Smooth muscle cell (in vitro differentiated cells): ENCODE results near the gene NSMCE4A. TPM values are rescaled to one million over a fixed set of nuclear protein-coding genes. Genes with fewer than 3 reads are reported as not detected.

ENCODE experiments used
- DNase-seq: peaks from one replicate; lab custom pipeline; 2025; ENCODE audit not compliant: unreplicated experiment; lab: John Stamatoyannopoulos, UW
- H2AFZ ChIP-seq: fragments of 200-600 bp; sonication (generic); 2 replicates; pipeline ENCODE4 v1.6.0; 2016; ENCODE audit warnings: antibody characterized with exemption, low read depth, mild to moderate bottlenecking
- H3F3A ChIP-seq: fragments of 200-600 bp; sonication (generic); 2 replicates; pipeline ENCODE4 v1.6.0; 2017; ENCODE audit warnings: antibody characterized with exemption, low read depth
- H3K27ac ChIP-seq: fragments of 200-600 bp; sonication (generic); 2 replicates; pipeline ENCODE4 v1.5.1; 2016; ENCODE audit warnings: low read depth, mild to moderate bottlenecking
- H3K27me3 ChIP-seq: fragments of 200-600 bp; sonication (generic); 2 replicates; pipeline ENCODE4 v1.6.1; 2016; ENCODE audit warnings: low read depth, mild to moderate bottlenecking
- H3K36me3 ChIP-seq: fragments of 200-600 bp; sonication (generic); 2 replicates; pipeline ENCODE4 v1.5.1; 2016; ENCODE audit warnings: low read depth
- H3K4me1 ChIP-seq: fragments of 200-600 bp; sonication (generic); 2 replicates; pipeline ENCODE4 v1.5.1; 2016; ENCODE audit warnings: low read depth
- H3K4me2 ChIP-seq: fragments of 200-600 bp; sonication (generic); 2 replicates; pipeline ENCODE4 v1.6.0; 2016; ENCODE audit warnings: mild to moderate bottlenecking
- H3K4me3 ChIP-seq: fragments of 200-600 bp; sonication (generic); 2 replicates; pipeline ENCODE4 v1.5.1; 2016; ENCODE audit warnings: mild to moderate bottlenecking
- H3K79me2 ChIP-seq: fragments of 200-600 bp; sonication (generic); 2 replicates; pipeline ENCODE4 v1.6.0; 2016; ENCODE audit warnings: low read depth, mild to moderate bottlenecking
- H3K9ac ChIP-seq: fragments of 200-600 bp; sonication (generic); 2 replicates; pipeline ENCODE4 v1.6.0; 2016; ENCODE audit warnings: low read depth
- H3K9me3 ChIP-seq: fragments of 200-600 bp; sonication (generic); replicated peaks from 2 replicates; pipeline ENCODE4 v1.5.1; 2016; ENCODE audit warnings: low read depth
- H4K20me1 ChIP-seq: fragments of 200-600 bp; sonication (generic); 2 replicates; pipeline ENCODE4 v1.6.0; 2016; ENCODE audit warnings: low read depth
- WGBS: methylation state at CpG from one replicate; pipeline ENCODE4 v1.1.7; 2016; ENCODE audit warnings: low lambda C conversion rate; 5-methylcytosine and 5-hydroxymethylcytosine counted together
- polyA plus RNA-seq: library from polyadenylated mRNA; unstranded; fragments of >200 nt; fragmentation: Nextera tagmentation; extraction: Ambion mirVana; gene quantifications from 2 replicates; pipeline ENCODE4 v1.2.1, GENCODE V29; 2016
- total RNA-seq: library from RNA; depleted of rRNA; stranded (reverse); fragments of >200 nt; gene quantifications from 2 replicates; pipeline ENCODE4 v1.2.3, GENCODE V29; 2014
- TF ChIP-seq, protein P1 (sequence below): fragments of 200-600 bp; sonication (generic); IDR thresholded peaks from 2 replicates; pipeline ENCODE4 v1.5.1; 2017; ENCODE audit warnings: borderline replicate concordance, mild to moderate bottlenecking, antibody characterized with exemption; ENCODE audit not compliant: insufficient read depth, poor library complexity, severe bottlenecking

Gene NSMCE4A
- total and polyA plus RNA-seq, 2 experiments from 2014 or later = 24.7 to 35.3 TPM

DNA sequence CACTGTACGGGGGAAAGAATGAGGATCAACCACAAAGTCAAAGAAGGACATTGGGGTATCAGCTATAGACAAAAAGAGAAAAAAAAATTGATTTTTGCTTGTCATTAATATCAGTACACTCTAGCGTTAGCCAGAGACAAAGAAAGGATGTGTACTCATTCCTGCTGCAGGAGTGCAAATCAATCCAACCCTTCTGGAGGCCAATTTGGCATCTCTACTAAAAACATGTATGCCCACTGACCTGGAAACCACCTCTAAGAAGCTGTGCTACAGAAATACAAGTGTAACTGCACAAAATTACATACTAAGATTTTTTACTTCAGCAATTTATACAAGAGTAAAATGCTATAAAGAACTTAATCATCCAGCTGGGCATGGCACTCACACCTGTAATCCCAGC lies 13.6 kb downstream of the NSMCE4A start:
- Histone ChIP-seq H3K9ac (no peak overlapping the region), H3K36me3 (peaks cover 6% of the 10 kb centered on the region), H3K9me3 (no peaks in the 10 kb centered on the region), H3K27ac (no peak overlapping the region), H3F3A (no peaks in the 10 kb centered on the region), H3K27me3 (no peaks in the 10 kb centered on the region), H3K79me2 (no peaks in the 10 kb centered on the region), H3K4me2 (no peak overlapping the region), H2AFZ (no peak overlapping the region), H3K4me1 (no peaks in the 10 kb centered on the region), H3K4me3 (no peak overlapping the region), H4K20me1 (no peaks in the 10 kb centered on the region)
- TF ChIP-seq, protein P1, sequence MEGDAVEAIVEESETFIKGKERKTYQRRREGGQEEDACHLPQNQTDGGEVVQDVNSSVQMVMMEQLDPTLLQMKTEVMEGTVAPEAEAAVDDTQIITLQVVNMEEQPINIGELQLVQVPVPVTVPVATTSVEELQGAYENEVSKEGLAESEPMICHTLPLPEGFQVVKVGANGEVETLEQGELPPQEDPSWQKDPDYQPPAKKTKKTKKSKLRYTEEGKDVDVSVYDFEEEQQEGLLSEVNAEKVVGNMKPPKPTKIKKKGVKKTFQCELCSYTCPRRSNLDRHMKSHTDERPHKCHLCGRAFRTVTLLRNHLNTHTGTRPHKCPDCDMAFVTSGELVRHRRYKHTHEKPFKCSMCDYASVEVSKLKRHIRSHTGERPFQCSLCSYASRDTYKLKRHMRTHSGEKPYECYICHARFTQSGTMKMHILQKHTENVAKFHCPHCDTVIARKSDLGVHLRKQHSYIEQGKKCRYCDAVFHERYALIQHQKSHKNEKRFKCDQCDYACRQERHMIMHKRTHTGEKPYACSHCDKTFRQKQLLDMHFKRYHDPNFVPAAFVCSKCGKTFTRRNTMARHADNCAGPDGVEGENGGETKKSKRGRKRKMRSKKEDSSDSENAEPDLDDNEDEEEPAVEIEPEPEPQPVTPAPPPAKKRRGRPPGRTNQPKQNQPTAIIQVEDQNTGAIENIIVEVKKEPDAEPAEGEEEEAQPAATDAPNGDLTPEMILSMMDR = no peak
- no peak for DNase-seq
- 97% methylated on average over 2 of the region's 2 CpGs for WGBS

DNA sequence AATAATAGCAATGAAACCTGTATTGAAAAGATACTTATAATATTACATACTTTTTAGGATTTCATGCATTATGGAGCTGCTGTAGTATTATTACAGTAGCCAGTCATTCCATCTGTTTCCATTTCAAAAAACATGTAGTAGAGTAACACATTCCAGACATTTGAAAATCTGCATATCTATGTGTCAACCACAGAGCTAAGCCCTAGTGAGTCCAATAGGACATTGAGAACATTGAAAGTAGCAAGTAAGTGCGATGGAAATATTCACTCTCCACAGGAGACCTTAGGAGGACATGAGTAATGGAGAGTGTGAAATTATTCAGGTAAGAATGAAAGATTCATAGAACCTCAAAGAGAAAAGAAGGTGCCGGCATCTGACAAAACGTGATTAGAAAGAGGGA lies 15.3 kb downstream of the NSMCE4A start:
- Histone ChIP-seq H2AFZ (no peak overlapping the region), H3K4me2 (no peak overlapping the region), H3K79me2 (no peaks in the 10 kb centered on the region), H3K9me3 (no peaks in the 10 kb centered on the region), H3K4me3 (no peak overlapping the region), H3K9ac (no peak overlapping the region), H3K27me3 (no peaks in the 10 kb centered on the region), H3K36me3 (no peaks in the 10 kb centered on the region), H4K20me1 (no peaks in the 10 kb centered on the region), H3F3A (no peaks in the 10 kb centered on the region), H3K27ac (no peak overlapping the region), H3K4me1 (no peaks in the 10 kb centered on the region)
- WGBS = 67% methylated on average over 3 of the region's 3 CpGs
- no peak for DNase-seq
- TF ChIP-seq, protein P1 = no peak

DNA sequence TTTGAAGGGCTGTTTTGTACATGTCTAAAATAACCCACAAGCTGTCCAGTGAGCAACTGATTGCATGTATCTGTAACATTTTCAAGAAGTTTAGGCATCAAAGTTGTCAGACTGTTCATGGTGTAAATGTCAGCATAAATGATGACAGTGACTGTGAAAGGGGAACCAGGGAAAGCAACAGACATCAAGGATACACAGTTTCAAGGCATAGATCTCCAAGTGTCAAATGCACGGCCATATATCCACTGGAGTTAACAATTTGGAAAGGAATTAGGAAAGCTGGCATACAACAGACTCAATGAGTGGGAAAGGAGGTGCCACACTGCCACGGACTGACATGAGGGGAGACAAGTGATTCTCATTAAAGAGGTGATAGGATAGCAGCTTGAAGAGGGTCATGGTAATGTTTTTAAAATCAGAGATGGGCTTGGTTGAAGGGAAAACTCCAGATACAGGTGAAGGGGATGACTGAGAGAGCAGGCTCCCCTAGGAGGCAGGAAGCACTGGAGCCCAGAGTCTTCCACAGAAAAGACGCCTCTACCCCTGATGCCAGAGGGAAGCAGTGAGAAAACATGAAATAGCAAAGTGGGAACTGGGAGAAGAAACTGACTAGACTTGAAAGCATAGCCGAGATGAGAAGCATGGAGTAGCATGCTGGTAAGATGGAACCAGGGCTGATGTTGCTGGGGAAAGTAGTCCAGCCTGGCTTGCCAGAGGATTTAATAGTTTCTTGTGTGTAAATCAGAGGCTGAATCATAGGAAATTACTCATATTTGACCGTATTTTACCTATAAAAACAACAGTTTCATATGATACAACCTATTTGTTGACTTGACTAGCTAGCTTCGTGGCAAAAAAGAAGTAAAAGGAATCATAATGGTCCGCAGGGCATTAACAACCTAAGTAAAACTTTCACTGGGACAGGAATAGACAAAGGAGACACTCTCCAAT lies 18.6 kb downstream of the NSMCE4A start:
- DNase-seq = no peak
- 93% methylated on average over 7 of the region's 7 CpGs for WGBS
- no peak overlapping the region for H2AFZ ChIP-seq
- TF ChIP-seq, protein P1 = no peak
- no peaks in the 10 kb centered on the region for H3K79me2 ChIP-seq
- H3K27me3 ChIP-seq = no peaks in the 10 kb centered on the region
- no peaks in the 10 kb centered on the region for H3K4me1 ChIP-seq
- H3K4me3 ChIP-seq = no peak overlapping the region
- H4K20me1 ChIP-seq = no peaks in the 10 kb centered on the region
- no peaks in the 10 kb centered on the region for H3F3A ChIP-seq
- H3K27ac ChIP-seq = no peak overlapping the region
- no peak overlapping the region for H3K4me2 ChIP-seq
- no peaks in the 10 kb centered on the region for H3K36me3 ChIP-seq
- no peak overlapping the region for H3K9ac ChIP-seq
- no peaks in the 10 kb centered on the region for H3K9me3 ChIP-seq
